SU-DHL-6 (cell line): ENCODE measurements around the gene YJU2.
"Not testable (repeated sequence)": the region's sequence is repeated elsewhere in the genome, so short reads cannot be mapped to it uniquely, and the experiment has no call there.

ENCODE experiments used
- CTCF ChIP-seq: fragments of 200-600 bp; sonication (generic); IDR thresholded peaks from one replicate; pipeline ENCODE4 v1.5.1; 2017; ENCODE audit warnings: antibody characterized with exemption, mild to moderate bottlenecking, low read length, moderate library complexity; ENCODE audit not compliant: insufficient read depth, poor library complexity, severe bottlenecking
- EZH2phosphoT487 ChIP-seq: fragments of 200-600 bp; sonication (generic), shearing (Covaris generic); conservative IDR thresholded peaks from 2 replicates; pipeline ENCODE4 v1.6.1; 2018; ENCODE audit warnings: mild to moderate bottlenecking, antibody characterized with exemption, low read length, moderate library complexity, mixed read lengths

GRCh38 chr19:4230237-4230636 lies 16.6 kb upstream of the YJU2 start:
- TF ChIP-seq CTCF, EZH2phosphoT487: not testable (repeated sequence)
